Stimulated activated CD4-positive, alpha-beta T cell treated with anti-CD3 and anti-CD28 coated beads, Interleukin-12 subunit alpha, Interleukin-12 subunit beta, amount 100 ng/mL, for 24 hours (primary cell): Measurements from ENCODE around the gene SPINK8.
"Not testable (repeated sequence)": the region's sequence is repeated elsewhere in the genome, so short reads cannot be mapped to it uniquely, and the experiment has no call there.

ENCODE experiments used
- DNase-seq, 2 experiments: peaks; one replicate each; pipeline ENCODE4 v3.0.0-alpha.2; 2020; ENCODE audit warnings: low read depth in 2 of 2

The SPINK8 gene

GRCh38 chr3:48333346-48334245 is at the start of gene SPINK8:
Gene SPINK8, minus strand, starts transcription at chr3:48333661. Its CDS starts 5,320 bp downstream, at chr3:48328341.
- not testable (repeated sequence) for DNase-seq

GRCh38 chr3:48372862-48373435 is 39.5 kb upstream of the SPINK8 start:
- no peak for DNase-seq

- no peak for DNase-seq
These were observed 38.9 kb upstream of the SPINK8 start for GRCh38 chr3:48372377-48372770.

GRCh38 chr3:48371651-48372376 is 38.4 kb upstream of the SPINK8 start, which contains the start of gene FBXW12:
Gene FBXW12, plus strand, starts transcription at chr3:48372219. Its CDS starts 549 bp downstream, at chr3:48372768.
- DNase-seq, result no peak

- DNase-seq, result no peak
These were observed 36.9 kb upstream of the SPINK8 start for GRCh38 chr3:48370333-48370713.

GRCh38 chr3:48369693-48370332 is 36.4 kb upstream of the SPINK8 start:
- DNase-seq, result no peak

- no peak for DNase-seq
These were observed 33.7 kb upstream of the SPINK8 start for GRCh38 chr3:48367201-48367600.

- no peak for DNase-seq
These were observed 31.4 kb upstream of the SPINK8 start for GRCh38 chr3:48364840-48365239.

- DNase-seq, result no peak
These were observed 28.5 kb upstream of the SPINK8 start for GRCh38 chr3:48361928-48362327.

- DNase-seq, result no peak
These were observed 23.0 kb upstream of the SPINK8 start for GRCh38 chr3:48356419-48356818.

GRCh38 chr3:48353987-48354386 is 20.5 kb upstream of the SPINK8 start:
- DNase-seq, result no peak

GRCh38 chr3:48352546-48352945 is 19.1 kb upstream of the SPINK8 start:
- no peak for DNase-seq

- DNase-seq, result no peak
These were observed 14.0 kb upstream of the SPINK8 start for GRCh38 chr3:48347500-48347899.

- DNase-seq, result no peak
These were observed 12.6 kb upstream of the SPINK8 start for GRCh38 chr3:48345946-48346572.

GRCh38 chr3:48344867-48345507 is 11.5 kb upstream of the SPINK8 start:
- no peak for DNase-seq

- DNase-seq, result no peak
These were observed 10.0 kb upstream of the SPINK8 start for GRCh38 chr3:48343432-48343831.

GRCh38 chr3:48338635-48339034 is 5.2 kb upstream of the SPINK8 start:
- no peak for DNase-seq

- DNase-seq, result not testable (repeated sequence)
These were observed 4.1 kb upstream of the SPINK8 start for GRCh38 chr3:48337536-48337935.

GRCh38 chr3:48335286-48335685 is 1.8 kb upstream of the SPINK8 start:
- not testable (repeated sequence) for DNase-seq

GRCh38 chr3:48334605-48335004 is 1.1 kb upstream of the SPINK8 start:
- no peak for DNase-seq
